COLO668 (cell line): ENCODE measurements around the gene ME3.

Source experiments
- DNase-seq: peaks from one replicate; lab custom pipeline; 2025; ENCODE audit not compliant: unreplicated experiment; lab: John Stamatoyannopoulos, UW

The ME3 gene

DNA sequence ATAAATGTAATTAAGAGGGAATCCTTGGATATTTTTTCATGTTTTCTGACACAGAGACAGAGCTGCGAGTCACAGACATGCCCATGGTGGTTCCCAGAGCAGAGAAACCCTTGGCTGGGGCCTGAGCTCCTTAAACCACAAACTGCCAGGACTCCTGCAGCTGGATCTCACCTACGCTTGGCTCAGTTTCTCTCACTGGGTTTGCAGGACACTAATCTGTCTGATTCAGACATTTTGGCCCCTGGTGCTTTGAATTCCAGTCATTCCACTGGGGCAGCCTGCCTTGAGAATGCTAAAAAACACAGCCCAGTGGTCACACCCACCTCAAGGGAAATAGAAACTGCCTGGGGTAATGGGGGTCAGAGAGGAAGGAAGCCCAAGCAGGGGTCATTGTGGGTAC is 175.1 kb downstream of the ME3 start:
- DNase-seq = no peak

- no peak for DNase-seq
These were observed 177.1 kb downstream of the ME3 start for GRCh38 chr11:86495351-86495750.

DNA sequence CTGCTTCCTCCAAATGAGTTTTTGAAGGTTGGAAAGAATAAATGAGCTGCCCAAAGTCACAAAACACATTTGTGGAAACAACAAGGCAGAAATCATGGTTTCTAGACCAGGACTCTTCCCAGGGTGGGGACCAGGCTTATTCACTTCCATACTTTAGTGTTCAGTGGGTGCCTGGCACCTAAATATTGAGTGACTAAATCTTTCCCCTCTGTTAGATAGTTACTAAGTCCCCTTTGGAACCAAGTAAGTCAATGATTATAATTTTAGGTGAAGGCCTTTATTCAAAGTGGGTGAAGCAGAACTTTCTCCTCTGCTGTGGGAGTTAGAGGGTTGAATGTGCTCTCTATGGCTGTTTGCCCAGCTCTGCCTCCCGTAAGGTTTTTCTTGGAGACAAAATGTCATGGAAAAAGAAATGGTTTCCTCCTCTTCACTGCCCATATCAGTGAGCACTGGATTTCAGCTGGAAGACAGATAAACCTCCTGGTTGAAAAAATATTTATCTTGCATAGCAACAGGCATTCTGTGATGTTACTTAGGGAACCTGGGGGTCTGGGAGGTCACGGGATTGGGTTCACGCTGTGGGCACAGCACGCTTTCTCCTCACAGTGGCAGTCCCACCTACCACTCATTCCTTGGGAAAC is 179.9 kb downstream of the ME3 start:
- DNase-seq = no peak

DNA sequence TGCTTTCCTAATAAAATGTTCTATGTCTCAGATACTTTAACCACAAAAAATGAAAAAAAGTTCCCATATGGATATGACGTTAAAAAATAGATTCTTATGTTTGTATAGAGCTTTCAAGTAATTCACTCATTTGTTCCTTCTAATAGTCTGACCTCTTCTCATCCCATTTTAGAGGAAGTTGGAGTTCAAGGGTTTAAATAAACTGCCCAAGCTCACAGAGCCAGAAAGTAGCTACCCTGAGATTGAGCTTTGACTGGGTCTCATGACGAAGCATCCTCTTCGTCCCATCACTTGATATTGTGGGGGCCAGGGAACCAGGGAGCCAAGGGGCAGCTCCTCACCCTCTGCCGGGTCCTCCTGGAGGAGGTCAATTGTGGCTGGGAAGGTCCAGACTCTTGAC is 181.4 kb downstream of the ME3 start:
- no peak for DNase-seq

DNA sequence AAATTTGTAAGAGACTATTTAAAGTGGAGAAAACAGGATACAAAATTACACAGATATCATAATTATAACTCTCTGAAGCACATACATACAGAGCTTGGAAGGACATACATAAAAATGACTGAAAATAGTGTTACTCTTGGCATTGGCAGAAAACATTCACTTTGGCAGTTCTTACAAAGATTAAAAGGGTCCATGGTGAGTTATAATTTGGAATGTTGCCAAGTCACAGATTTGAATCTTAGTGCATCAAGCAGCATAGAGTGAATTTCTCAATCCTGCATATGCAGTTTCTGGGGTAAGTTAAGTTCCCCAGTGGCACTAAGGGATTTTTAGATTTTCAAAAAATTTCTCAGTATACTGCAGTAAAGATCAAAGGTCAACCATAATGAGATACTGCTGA is 181.8 kb downstream of the ME3 start:
- DNase-seq = no peak

- DNase-seq = no peak
These were observed 183.0 kb downstream of the ME3 start for GRCh38 chr11:86489442-86489841.

DNA sequence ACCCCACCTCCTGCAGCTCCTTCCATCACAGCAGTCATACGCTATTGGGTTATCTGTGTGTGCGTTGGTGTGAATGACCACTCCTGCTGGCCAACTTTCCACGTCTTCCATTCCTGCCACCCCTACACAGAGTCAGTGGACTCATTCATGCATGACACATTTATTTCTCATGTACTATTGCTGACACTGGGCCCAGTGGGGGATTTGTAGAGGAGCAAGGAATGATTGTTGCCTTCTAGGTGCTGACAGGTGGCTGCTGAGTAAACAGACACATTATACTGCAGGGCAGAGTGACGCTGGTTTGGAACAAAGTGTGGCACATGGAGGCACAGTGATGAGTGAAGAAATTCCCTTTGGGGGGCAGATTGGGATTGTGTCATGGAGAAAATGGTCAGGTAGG is 183.9 kb downstream of the ME3 start:
- DNase-seq = peak; percentile 75

- DNase-seq = no peak
These were observed 184.7 kb downstream of the ME3 start for GRCh38 chr11:86487671-86488070.

- DNase-seq = peak; percentile 73
These were observed 186.0 kb downstream of the ME3 start for GRCh38 chr11:86486261-86487030.

GRCh38 chr11:86484795-86485166 is 187.6 kb downstream of the ME3 start:
- no peak for DNase-seq

- no peak for DNase-seq
These were observed 188.2 kb downstream of the ME3 start for GRCh38 chr11:86483940-86484794.

GRCh38 chr11:86483610-86483939 is 188.8 kb downstream of the ME3 start:
- no peak for DNase-seq

DNA sequence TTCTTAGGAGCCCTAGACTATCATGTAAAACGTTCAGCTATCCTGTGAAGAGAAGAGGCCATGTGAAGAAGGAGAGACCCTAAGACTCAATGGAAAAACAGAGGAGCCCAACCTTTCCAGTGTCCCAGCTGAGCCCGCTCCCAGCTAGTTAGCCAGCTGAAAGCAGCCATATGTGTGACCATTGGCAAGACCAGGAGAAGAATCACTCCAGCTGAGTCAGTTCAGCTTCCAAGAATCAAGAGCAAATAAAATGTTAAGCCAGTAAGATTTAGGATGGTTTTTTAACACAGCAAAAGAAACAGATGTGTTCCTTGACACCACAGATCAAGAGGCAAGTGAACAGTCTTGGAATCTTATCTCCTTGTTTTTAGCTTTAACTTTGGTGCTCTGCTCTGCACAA is 189.7 kb downstream of the ME3 start:
- DNase-seq = no peak

DNA sequence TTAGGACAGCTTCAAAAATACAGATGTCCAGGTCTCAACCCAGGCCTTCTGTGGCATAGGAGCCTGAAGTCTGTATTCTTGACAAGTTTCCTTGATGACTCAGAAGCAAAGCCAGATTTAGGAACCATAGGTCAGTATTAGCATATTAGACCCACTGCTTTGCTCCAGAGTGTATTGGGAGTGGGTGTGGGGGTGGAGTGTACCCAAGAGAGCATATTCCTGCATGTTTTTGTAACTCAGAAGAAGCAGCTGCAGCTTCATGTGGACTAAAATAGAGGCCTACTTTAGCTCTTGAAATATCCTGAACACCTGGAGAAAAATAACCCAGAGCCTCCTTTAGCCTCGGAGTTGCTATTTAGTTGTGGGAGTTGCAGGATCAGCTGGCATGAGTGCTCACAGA is 191.0 kb downstream of the ME3 start:
- DNase-seq = no peak

DNA sequence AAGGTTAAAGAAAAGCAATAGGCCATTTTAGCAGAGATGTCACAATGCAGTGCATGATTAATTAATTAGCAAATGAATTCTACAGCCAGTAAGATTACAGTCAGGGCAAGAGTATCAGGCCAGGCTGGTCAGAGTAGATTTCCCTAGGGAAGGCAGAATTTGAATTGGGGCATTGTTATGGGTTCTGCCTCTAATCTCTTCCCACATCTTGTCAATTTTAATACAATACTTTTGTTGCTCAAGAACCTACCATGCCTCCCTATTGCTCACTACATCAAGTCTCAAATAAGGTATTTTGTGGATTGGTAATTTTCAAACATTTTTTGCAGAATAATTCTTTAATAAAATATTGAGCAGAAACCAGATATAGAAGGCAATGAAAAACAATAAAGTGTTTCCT is 194.1 kb downstream of the ME3 start:
- DNase-seq = no peak

- DNase-seq = no peak
These were observed 194.8 kb downstream of the ME3 start for GRCh38 chr11:86477495-86478155.

DNA sequence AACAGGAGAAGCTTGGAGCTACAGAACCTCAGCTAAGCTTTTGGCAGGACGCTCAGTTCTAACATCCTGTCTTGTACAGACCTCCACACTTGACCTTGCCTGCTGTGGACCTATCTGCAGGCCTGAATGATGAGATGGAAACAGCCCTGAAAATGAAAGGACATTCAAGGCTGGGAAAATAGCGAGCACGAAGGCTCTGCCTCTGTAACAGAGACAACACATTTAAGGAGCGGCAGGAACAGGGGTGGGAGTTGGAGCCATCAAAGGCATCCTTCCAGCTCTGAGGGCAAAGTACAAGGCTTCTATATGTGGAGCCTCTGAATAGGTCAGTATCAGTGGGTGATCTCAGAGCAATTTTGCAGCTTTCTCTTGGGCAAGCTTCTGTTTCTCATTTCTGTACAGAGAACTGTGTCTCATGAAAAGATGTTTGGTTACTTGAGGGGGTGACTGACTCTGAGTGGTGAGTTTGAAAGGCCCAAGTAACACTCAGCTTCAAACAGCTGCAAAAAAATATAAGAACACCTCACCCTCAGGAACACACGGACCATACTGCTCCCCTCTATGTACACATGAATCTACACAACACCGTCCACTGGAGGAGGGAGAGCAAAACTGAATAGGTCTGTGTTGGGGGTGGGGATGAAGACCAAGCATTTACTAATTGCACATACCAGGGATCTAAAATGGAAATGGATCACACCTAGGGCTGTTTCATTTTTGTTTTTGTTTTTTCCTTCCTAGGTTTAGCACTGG is 196.1 kb downstream of the ME3 start:
- no peak for DNase-seq

- no peak for DNase-seq
These were observed 197.4 kb downstream of the ME3 start for GRCh38 chr11:86475027-86475426.

DNA sequence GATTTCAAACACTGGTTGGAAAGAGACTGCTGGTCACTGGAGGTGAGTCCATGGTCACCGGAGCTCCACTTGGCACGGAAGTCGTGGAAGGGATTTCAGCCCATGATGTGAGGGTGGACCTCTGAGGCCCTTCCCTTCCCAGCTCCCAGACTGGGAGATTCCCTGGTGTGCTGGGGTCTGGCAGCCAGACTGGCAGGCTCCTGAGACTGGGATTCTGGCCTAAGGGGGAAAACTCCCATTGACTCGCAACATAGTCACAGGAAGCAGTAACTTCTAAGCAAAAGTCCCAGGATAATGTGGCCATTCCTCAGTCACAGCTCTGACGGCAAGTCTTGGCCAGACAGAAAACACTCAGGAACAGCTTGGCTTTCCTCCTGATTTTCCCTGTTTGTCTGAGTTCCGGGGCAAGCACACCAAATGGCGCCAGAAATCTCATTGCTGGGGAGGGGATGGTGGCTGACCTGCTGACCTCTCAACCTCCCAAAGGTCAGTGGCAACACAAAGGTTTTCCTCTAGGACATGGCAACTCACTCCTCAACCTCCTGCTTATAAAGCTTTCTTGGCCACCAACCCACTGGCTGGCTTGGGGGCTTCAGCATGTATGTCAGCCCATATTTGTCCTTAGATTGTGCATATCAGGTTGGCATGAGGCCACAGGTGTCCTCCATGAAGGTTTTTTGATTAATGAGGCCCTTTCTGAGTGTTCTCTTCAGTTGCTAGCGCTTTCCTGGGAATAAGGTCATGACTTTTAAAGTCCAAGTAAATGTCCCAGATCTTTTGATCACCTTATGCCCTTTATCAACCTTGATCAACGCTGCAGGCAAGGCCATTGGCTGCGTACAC is 198.2 kb downstream of the ME3 start:
- DNase-seq = no peak
